HCT116 (cell line): ENCODE results near the gene TAS2R19. TPM values are rescaled to one million over a fixed set of nuclear protein-coding genes. Genes with fewer than 3 reads are reported as not detected.
A peak's percentile ranks its signal among the peaks of the same experiment; 100 is the strongest.
"Not testable (repeated sequence)": the region's sequence is repeated elsewhere in the genome, so short reads cannot be mapped to it uniquely, and the experiment has no call there.

Experiments used
- ATAC-seq: fragments of 200-7000 bp; cut with Tn5 transposase; 2 replicates; pipeline ENCODE4 v1.9.1; 2020; ENCODE audit warnings: mild to moderate bottlenecking, moderate library complexity
- BruUV-seq: library from RNA; stranded (reverse); fragments of 400-500 nt; replicated peaks from 2 replicates; lab custom pipeline; 2021; lab: Mats Ljungman, UMichigan
- CTCF ChIA-PET: fragments of 300-600 bp; sonication (Branson Sonifier 250); formaldehyde crosslinking; loops from one replicate; lab custom pipeline; 2021; ENCODE audit warnings: antibody characterized with exemption; lab: Charles Lee
- POLR2A ChIA-PET: fragments of 300-600, 350-600 bp; sonication (Branson Sonifier 250); formaldehyde crosslinking; loops from one replicate; lab custom pipeline; 2021; ENCODE audit warnings: antibody characterized with exemption; lab: Charles Lee
- RAD21 ChIA-PET, 2 experiments: fragments of 300-600 bp; sonication (Branson Sonifier 250); formaldehyde crosslinking; loops; one replicate each; lab custom pipeline; 2023; ENCODE audit warnings: low total read pairs in 2 of 2; ENCODE audit not compliant: uncharacterized antibody in 2 of 2, unreplicated experiment in 2 of 2, low non-redundant PET in 1 of 2; lab: Charles Lee
- DNase-seq: peaks from one replicate; pipeline ENCODE4 v3.0.0-alpha.2; 2010; ENCODE audit warnings: low read depth, low spot score
- H2AFZ ChIP-seq: fragments of 200-600 bp; shearing (Covaris generic), sonication (generic); 2 replicates; pipeline ENCODE4 v1.6.1; 2017; ENCODE audit warnings: low read depth, mixed run types, mixed read lengths, antibody characterized with exemption, low read length; ENCODE audit not compliant: poor library complexity, severe bottlenecking
- H3K27ac ChIP-seq: 2 replicates; pipeline ENCODE4 v1.5.1; 2012; ENCODE audit warnings: low read depth, low read length
- H3K27me3 ChIP-seq: fragments of 200-600 bp; sonication (generic); 2 replicates; pipeline ENCODE4 v1.6.1; 2016; ENCODE audit warnings: mixed run types, low read length, mixed read lengths; ENCODE audit not compliant: insufficient read depth
- H3K36me3 ChIP-seq, 2 experiments: fragments of 200-500 bp in 1 of 2; fragments of 200-600 bp in 1 of 2; sonication (Bioruptor generic) in 1 of 2; sonication (generic) in 1 of 2; 2 replicates each; pipeline versions ENCODE4 v1.5.1 to v1.6.1; 2014 to 2016; ENCODE audit warnings: low read length in 2 of 2, inconsistent platforms in 1 of 2, mixed read lengths in 1 of 2, mixed run types in 1 of 2; ENCODE audit not compliant: insufficient read depth in 2 of 2, control insufficient read depth in 1 of 2
- H3K4me1 ChIP-seq, 2 experiments: fragments of 200-600 bp in 1 of 2; sonication (generic) in 1 of 2; 2 replicates each; pipeline versions ENCODE4 v1.5.1 to v1.6.1; 2012 to 2017; ENCODE audit warnings: low read length in 2 of 2, inconsistent platforms in 1 of 2, mild to moderate bottlenecking in 1 of 2, mixed read lengths in 1 of 2, mixed run types in 1 of 2, moderate library complexity in 1 of 2; ENCODE audit not compliant: insufficient read depth in 2 of 2, control insufficient read depth in 1 of 2
- H3K4me2 ChIP-seq: fragments of 200-600 bp; sonication (generic); 2 replicates; pipeline ENCODE4 v1.6.1; 2017; ENCODE audit warnings: mixed run types, low read length, mixed read lengths
- H3K4me3 ChIP-seq, 2 experiments: fragments of 200-600 bp in 1 of 2; sonication (generic) in 1 of 2; replicated peaks in 1 of 2; 2 replicates each; pipeline ENCODE4 v1.5.1; 2011 to 2016; ENCODE audit warnings: low read length in 2 of 2, control low read depth in 1 of 2, low read depth in 1 of 2, mild to moderate bottlenecking in 1 of 2, mixed read lengths in 1 of 2, mixed run types in 1 of 2
- H3K79me2 ChIP-seq: fragments of 200-600 bp; sonication (generic); 2 replicates; pipeline ENCODE4 v1.6.1; 2017; ENCODE audit warnings: mild to moderate bottlenecking, mixed run types, low read length, moderate library complexity, mixed read lengths; ENCODE audit not compliant: insufficient read depth
- H3K9ac ChIP-seq: fragments of 200-600 bp; sonication (generic); 2 replicates; pipeline ENCODE4 v1.6.1; 2016; ENCODE audit warnings: low read length, mixed read lengths
- H3K9me2 ChIP-seq: fragments of 200-600 bp; sonication (generic), shearing (Covaris generic); 2 replicates; pipeline ENCODE4 v1.6.1; 2017; ENCODE audit warnings: mixed run types, mild to moderate bottlenecking, moderate library complexity; ENCODE audit not compliant: insufficient read depth
- H3K9me3 ChIP-seq, 2 experiments: fragments of 200-500 bp in 1 of 2; fragments of 200-600 bp in 1 of 2; sonication (Bioruptor generic) in 1 of 2; sonication (generic) in 1 of 2; 2 replicates each; pipeline ENCODE4 v1.6.1; 2014 to 2017; ENCODE audit warnings: low read length in 2 of 2, mixed read lengths in 2 of 2, inconsistent platforms in 1 of 2, low read depth in 1 of 2, mild to moderate bottlenecking in 1 of 2, mixed run types in 1 of 2, moderate library complexity in 1 of 2; ENCODE audit not compliant: control insufficient read depth in 1 of 2, insufficient read depth in 1 of 2
- H4K20me1 ChIP-seq: fragments of 200-600 bp; sonication (generic), shearing (Covaris generic); 2 replicates; pipeline ENCODE4 v1.6.1; 2017; ENCODE audit warnings: mixed run types, mild to moderate bottlenecking, moderate library complexity; ENCODE audit not compliant: insufficient read depth
- CBX3 ChIP-seq: IDR thresholded peaks from 2 replicates; pipeline ENCODE4 v1.6.1; 2012; ENCODE audit warnings: low read depth
- EZH2 ChIP-seq: fragments of 200-600 bp; sonication (generic); IDR thresholded peaks from 2 replicates; pipeline ENCODE4 v1.6.1; 2017; ENCODE audit warnings: antibody characterized with exemption, mixed run types
- FOSL1 ChIP-seq: IDR thresholded peaks from 2 replicates; pipeline ENCODE4 v1.6.1; 2012; ENCODE audit warnings: low read depth
- RAD21 ChIP-seq: IDR thresholded peaks from 2 replicates; pipeline ENCODE4 v1.6.1; 2012; ENCODE audit warnings: low read depth, mild to moderate bottlenecking
- SIN3A ChIP-seq: IDR thresholded peaks from 2 replicates; pipeline ENCODE4 v1.6.1; 2012; ENCODE audit warnings: low read depth
- SRF ChIP-seq: IDR thresholded peaks from 2 replicates; pipeline ENCODE4 v1.6.1; 2012; ENCODE audit warnings: low read depth
- intact Hi-C: fragments of 100-400 bp; cut with micrococcal nuclease; formaldehyde crosslinking; loops from 2 replicates; pipeline ENCODE4 v1.10.0; 2022
- total RNA-seq: library from RNA; stranded (reverse); gene quantifications from one replicate; pipeline ENCODE4 v1.2.1, GENCODE V29; 2021; ENCODE audit not compliant: unreplicated experiment
- TF ChIP-seq, protein P1 (sequence below): IDR thresholded peaks from 2 replicates; pipeline ENCODE4 v1.6.1; 2011; ENCODE audit warnings: mild to moderate bottlenecking, low read length, moderate library complexity; ENCODE audit not compliant: insufficient replicate concordance; ENCODE audit errors: extremely low read depth

The TAS2R19 gene
- total RNA-seq, 1 experiment from 2014 or later = 1.6 TPM

DNA sequence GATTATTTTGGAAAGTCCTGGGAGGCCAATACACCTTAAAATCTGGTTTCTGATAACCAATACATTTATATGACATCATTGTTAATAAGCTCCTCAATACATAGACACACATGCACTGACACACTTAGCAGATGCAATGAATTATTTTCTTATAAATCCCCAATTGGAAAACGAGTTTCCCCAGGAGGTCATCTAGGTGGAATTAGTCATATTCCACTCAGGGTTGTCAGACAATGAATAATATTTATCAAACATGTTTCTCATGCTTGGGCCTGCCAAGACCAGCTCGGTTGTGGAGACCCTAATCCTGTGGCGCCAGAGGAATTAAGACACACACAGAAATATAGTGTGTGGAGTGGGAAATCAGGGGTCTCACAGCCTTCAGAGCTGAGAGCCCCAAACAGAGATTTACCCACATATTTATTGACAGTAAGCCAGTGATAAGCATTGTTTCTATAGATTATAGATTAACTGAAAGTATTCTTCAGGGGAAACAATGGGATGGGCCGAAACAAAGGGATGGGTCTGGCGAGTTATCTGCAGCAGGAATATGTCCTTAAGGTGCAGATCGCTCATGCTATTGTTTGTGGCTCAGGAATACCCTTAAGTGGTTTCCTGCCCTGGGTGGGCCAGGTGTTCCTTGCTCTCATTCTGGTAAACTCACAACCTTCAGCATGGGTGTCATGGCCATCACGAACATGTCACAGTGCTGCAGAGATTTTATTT lies 27.5 kb upstream of the TAS2R19 start:
- peak; percentile 15; the same call in 1 of the 2 replicates for TF ChIP-seq CBX3
- RAD21 ChIA-PET, H3K4me1 ChIP-seq, BruUV-seq, DNase-seq, H4K20me1 ChIP-seq, H3K27ac ChIP-seq, H2AFZ ChIP-seq, H3K36me3 ChIP-seq, POLR2A ChIA-PET, ATAC-seq, H3K9ac ChIP-seq, H3K4me3 ChIP-seq, CTCF ChIA-PET, H3K9me2 ChIP-seq, intact Hi-C loops, H3K9me3 ChIP-seq, H3K27me3 ChIP-seq, H3K4me2 ChIP-seq: not testable (repeated sequence)
- peaks cover 19% of the 10 kb centered on the region for H3K79me2 ChIP-seq

GRCh38 chr12:11041366-11041765 lies 18.9 kb upstream of the TAS2R19 start:
- ATAC-seq, H3K9me2 ChIP-seq, H3K4me3 ChIP-seq, H2AFZ ChIP-seq, H3K4me1 ChIP-seq, H3K4me2 ChIP-seq, intact Hi-C loops, H3K36me3 ChIP-seq, H4K20me1 ChIP-seq, POLR2A ChIA-PET, H3K27me3 ChIP-seq, H3K9me3 ChIP-seq, H3K9ac ChIP-seq, BruUV-seq, CTCF ChIA-PET, H3K27ac ChIP-seq, RAD21 ChIA-PET, DNase-seq: not testable (repeated sequence)
- peaks cover 19% of the 10 kb centered on the region for H3K79me2 ChIP-seq

DNA sequence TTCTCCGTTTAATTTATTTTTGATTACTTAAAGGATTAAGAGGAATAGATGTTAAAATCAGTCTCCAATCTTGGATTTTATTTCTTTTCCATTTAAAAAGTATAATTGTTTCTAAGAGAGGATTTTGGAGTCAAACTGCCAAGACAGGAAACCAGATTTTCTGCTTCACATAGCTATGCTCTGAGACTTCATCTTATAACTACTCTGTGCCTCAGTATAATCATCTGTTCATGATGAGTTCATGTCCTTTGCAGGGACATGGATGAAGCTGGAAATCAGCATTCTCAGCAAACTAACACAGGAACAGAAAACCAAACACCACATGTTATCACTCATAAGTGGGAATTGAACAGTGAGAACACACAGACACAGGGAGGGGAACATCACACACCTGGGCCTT lies 17.7 kb upstream of the TAS2R19 start:
- H3K4me1 ChIP-seq = no peaks in the 10 kb centered on the region
- no peak overlapping the region for H2AFZ ChIP-seq
- RAD21 ChIA-PET = no interaction called here
- DNase-seq (no peak), ATAC-seq (no peak)
- H3K27ac ChIP-seq = no peak overlapping the region
- H3K4me3 ChIP-seq = no peak overlapping the region
- no peaks in the 10 kb centered on the region for H4K20me1 ChIP-seq
- H3K27me3 ChIP-seq = no peaks in the 10 kb centered on the region
- no TSS peak for BruUV-seq
- H3K9ac ChIP-seq = no peak overlapping the region
- no peak overlapping the region for H3K4me2 ChIP-seq
- H3K9me2 ChIP-seq = no peaks in the 10 kb centered on the region
- no peaks in the 10 kb centered on the region for H3K9me3 ChIP-seq
- POLR2A ChIA-PET = no interaction called here
- CTCF ChIA-PET = no interaction called here
- peaks cover 19% of the 10 kb centered on the region for H3K79me2 ChIP-seq
- intact Hi-C loops = no loop called here
- H3K36me3 ChIP-seq = no peaks in the 10 kb centered on the region
- TF ChIP-seq EZH2 (no peak), SRF (no peak), FOSL1 (no peak), SIN3A (no peak), RAD21 (no peak)
- TF ChIP-seq, protein P1, sequence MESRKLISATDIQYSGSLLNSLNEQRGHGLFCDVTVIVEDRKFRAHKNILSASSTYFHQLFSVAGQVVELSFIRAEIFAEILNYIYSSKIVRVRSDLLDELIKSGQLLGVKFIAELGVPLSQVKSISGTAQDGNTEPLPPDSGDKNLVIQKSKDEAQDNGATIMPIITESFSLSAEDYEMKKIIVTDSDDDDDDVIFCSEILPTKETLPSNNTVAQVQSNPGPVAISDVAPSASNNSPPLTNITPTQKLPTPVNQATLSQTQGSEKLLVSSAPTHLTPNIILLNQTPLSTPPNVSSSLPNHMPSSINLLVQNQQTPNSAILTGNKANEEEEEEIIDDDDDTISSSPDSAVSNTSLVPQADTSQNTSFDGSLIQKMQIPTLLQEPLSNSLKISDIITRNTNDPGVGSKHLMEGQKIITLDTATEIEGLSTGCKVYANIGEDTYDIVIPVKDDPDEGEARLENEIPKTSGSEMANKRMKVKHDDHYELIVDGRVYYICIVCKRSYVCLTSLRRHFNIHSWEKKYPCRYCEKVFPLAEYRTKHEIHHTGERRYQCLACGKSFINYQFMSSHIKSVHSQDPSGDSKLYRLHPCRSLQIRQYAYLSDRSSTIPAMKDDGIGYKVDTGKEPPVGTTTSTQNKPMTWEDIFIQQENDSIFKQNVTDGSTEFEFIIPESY = no peak
